K562 (cell line): ENCODE measurements around the gene ATP6V1F. TPM values are rescaled to one million over a fixed set of nuclear protein-coding genes. Genes with fewer than 3 reads are reported as not detected.

Experiments used
- ARID4B ChIP-seq: sonication (generic); formaldehyde crosslinking; IDR thresholded peaks from 2 replicates; pipeline ENCODE4 v1.8.0; 2022; ENCODE audit warnings: mild to moderate bottlenecking, missing genetic modification reagents
- CAMTA2 ChIP-seq: fragments of 250-450 bp; sonication (Bioruptor Pico); conservative IDR thresholded peaks from 2 replicates; pipeline ENCODE4 v1.5.1; 2022
- E2F6 ChIP-seq, 2 experiments: IDR thresholded peaks; 2 replicates each; pipeline ENCODE4 v1.6.1; 2011; ENCODE audit warnings: borderline replicate concordance in 1 of 2, control low read depth in 1 of 2, low read depth in 1 of 2, low read length in 1 of 2, mild to moderate bottlenecking in 1 of 2, mixed read lengths in 1 of 2, moderate library complexity in 1 of 2; ENCODE audit not compliant: insufficient read depth in 1 of 2, insufficient read length in 1 of 2, poor library complexity in 1 of 2, severe bottlenecking in 1 of 2; ENCODE audit errors: extremely low read depth in 1 of 2
- FOXK2 ChIP-seq, 2 experiments: fragments of 450-650 bp; IDR thresholded peaks in 1 of 2; conservative IDR thresholded peaks in 1 of 2; 2 replicates each; pipeline ENCODE4 v1.6.1; 2016; ENCODE audit warnings: low read depth in 2 of 2, mild to moderate bottlenecking in 1 of 2
- HDAC3 ChIP-seq: fragments of 450-650 bp; IDR thresholded peaks from 2 replicates; pipeline ENCODE4 v1.6.1; 2018; ENCODE audit warnings: borderline replicate concordance, mild to moderate bottlenecking, moderate library complexity; ENCODE audit not compliant: partially characterized antibody
- MIER1 ChIP-seq: fragments of 450-650 bp; IDR thresholded peaks from 2 replicates; pipeline ENCODE4 v1.6.1; 2016; ENCODE audit warnings: antibody characterized with exemption, mild to moderate bottlenecking, low read depth
- RB1 ChIP-seq: fragments of 450-650 bp; IDR thresholded peaks from 2 replicates; pipeline ENCODE4 v1.6.1; 2017; ENCODE audit warnings: low read depth, mild to moderate bottlenecking
- RBM15 ChIP-seq: fragments of 200-400 bp; formaldehyde crosslinking; IDR thresholded peaks from 2 replicates; pipeline ENCODE4 v1.6.1; 2018; ENCODE audit warnings: mild to moderate bottlenecking, low read length, moderate library complexity; ENCODE audit not compliant: insufficient read depth
- TSHZ1 ChIP-seq: fragments of 250-450 bp; sonication (Bioruptor Pico); IDR thresholded peaks from 2 replicates; pipeline ENCODE4 v1.4.0; 2020; ENCODE audit warnings: mild to moderate bottlenecking, moderate library complexity
- USF1 ChIP-seq: sonication (generic); formaldehyde crosslinking; IDR thresholded peaks from 2 replicates; pipeline ENCODE4 v1.9.0; 2022; ENCODE audit warnings: mild to moderate bottlenecking, missing genetic modification reagents
- USF2 ChIP-seq: sonication (generic); formaldehyde crosslinking; IDR thresholded peaks from 2 replicates; pipeline ENCODE4 v1.5.0; 2020; ENCODE audit warnings: missing genetic modification reagents
- ZNF175 ChIP-seq: fragments of 200-800 bp; sonication (Bioruptor generic); IDR thresholded peaks from 2 replicates; pipeline ENCODE4 v1.6.1; 2016; ENCODE audit warnings: low read depth, mild to moderate bottlenecking, missing genetic modification characterization, missing compliant biosample characterization
- polyA plus RNA-seq, 8 experiments: library from polyadenylated mRNA; depleted of rRNA in 4 of 8; stranded (reverse) in 5 of 8; unstranded in 3 of 8; fragments of >200 nt; fragmentation: Nextera tagmentation in 2 of 8; fragmentation: Illumina TruSeq in 1 of 8; extraction: Ambion mirVana in 2 of 8; extraction: Trizol in 1 of 8; gene quantifications; 2 replicates each; pipeline versions ENCODE4 v1.2.1 to v1.2.3, GENCODE V29; 2011 to 2014; ENCODE audit warnings: inconsistent platforms in 1 of 8, missing spikeins in 1 of 8
- total RNA-seq, 7 experiments: library from RNA; depleted of rRNA in 6 of 7; stranded (reverse); fragments of >200 nt in 6 of 7; fragmentation: Illumina TruSeq in 2 of 7; extraction: Trizol in 2 of 7; gene quantifications; 2 replicates each; pipeline versions ENCODE4 v1.2.1 to v1.2.3, GENCODE V29; 2011 to 2021; ENCODE audit warnings: low replicate concordance in 1 of 7

Gene ATP6V1F
- total and polyA plus RNA-seq, 9 of the 15 experiments (the other 6 are each of a cell fraction or from before 2014, with no cell fraction given): 206 to 1,123 (median 542) TPM

- TF ChIP-seq E2F6 (IDR thresholded peaks at IDR 0.05; ENCODE audit: borderline replicate concordance in 1 of 2, extremely low read depth in 1 of 2, insufficient read depth in 1 of 2, insufficient read length in 1 of 2, low read depth in 1 of 2, low read length in 1 of 2, poor library complexity in 1 of 2, severe bottlenecking in 1 of 2) (peak; percentile 81 to 82), USF2 (no peak), MIER1 (no peak), HDAC3 (no peak), RBM15 (no peak), TSHZ1 (CRISPR knock-in tag) (no peak), CAMTA2 (no peak), ZNF175 (CRISPR knock-in tag) (no peak), FOXK2 (conservative IDR thresholded peaks at IDR 0.05 in 1 of 2, IDR thresholded peaks at IDR 0.05 in 1 of 2; ENCODE audit: low read depth in 2 of 2) (no peak), ARID4B (CRISPR knock-in tag) (peak; percentile 73), USF1 (CRISPR knock-in tag) (0 out of 2 replicates have a peak, but pooled peaks have one; percentile 23), RB1 (peak; percentile 26; the same call in 1 of the 2 replicates)
Observed at GRCh38 chr7:128830231-128831177, 32.2 kb upstream of the ATP6V1F start, which contains the start of gene FLNC (continued).
